ENCODE measurements around the gene MAPKAPK5. TPM values are rescaled to one million over a fixed set of nuclear protein-coding genes. Genes with fewer than 3 reads are reported as not detected.
"Not testable (repeated sequence)": the region's sequence is repeated elsewhere in the genome, so short reads cannot be mapped to it uniquely, and the experiment has no call there.

MAPKAPK5 gene
- total RNA-seq, 4 donors from 2014 or later = 31.3 to 45.5 (median 37.0) TPM

- DNase-seq; H3K9me3 ChIP-seq; H3K36me3 ChIP-seq; H3K4me1 ChIP-seq; H3K4me3 ChIP-seq; intact Hi-C loops (cut with DNase I); H3K27ac ChIP-seq: not testable (repeated sequence)
- 19 to 28% methylated on average over 4 of the region's 4 CpGs for WGBS, 2 donors
- TF ChIP-seq CTCF (IDR thresholded peaks at IDR 0.05) = peak in 2 of 6 experiments; percentile 29
- H3K27me3 ChIP-seq = peaks cover 0 to 26% (median 0%) of the 10 kb centered on the region in 4 donors
Observed at GRCh38 chr12:111824312-111824711, 17.7 kb upstream of the MAPKAPK5 start.

GRCh38 chr12:111825509-111825908 lies 16.5 kb upstream of the MAPKAPK5 start:
- Histone ChIP-seq H3K36me3 (no peaks in the 10 kb centered on the region), H3K27ac (no peak overlapping the region), H3K4me1 (no peaks in the 10 kb centered on the region), H3K4me3 (no peak overlapping the region), H3K27me3 (peaks cover 0 to 26% (median 0%) of the 10 kb centered on the region in 4 donors), H3K9me3 (no peaks in the 10 kb centered on the region)
- DNase-seq = no peak
- 63 to 66% methylated on average over 3 to 5 of the region's 5 CpGs for WGBS, 2 donors
- TF ChIP-seq CTCF (IDR thresholded peaks at IDR 0.05) = no peak
- TF ChIP-seq POLR2A (IDR thresholded peaks at IDR 0.05) = no peak
- intact Hi-C loops (cut with DNase I) = no loop called here

- DNase-seq = no peak
- intact Hi-C loops (cut with DNase I) = no loop called here
- Histone ChIP-seq H3K36me3 (no peaks in the 10 kb centered on the region), H3K9me3 (no peaks in the 10 kb centered on the region), H3K4me3 (no peak overlapping the region), H3K27ac (no peak overlapping the region), H3K4me1 (no peaks in the 10 kb centered on the region), H3K27me3 (peaks cover 0 to 26% (median 0%) of the 10 kb centered on the region in 4 donors)
- TF ChIP-seq POLR2A (IDR thresholded peaks at IDR 0.05) = no peak
- TF ChIP-seq CTCF (IDR thresholded peaks at IDR 0.05) = no peak
- 66 to 74% methylated on average over 3 of the region's 3 CpGs for WGBS, 2 donors
Observed at GRCh38 chr12:111826316-111826715, 15.7 kb upstream of the MAPKAPK5 start.

GRCh38 chr12:111826992-111827391 lies 15.0 kb upstream of the MAPKAPK5 start:
- Histone ChIP-seq H3K4me3 (no peak overlapping the region), H3K9me3 (no peaks in the 10 kb centered on the region), H3K4me1 (no peaks in the 10 kb centered on the region), H3K27ac (no peak overlapping the region), H3K36me3 (no peaks in the 10 kb centered on the region), H3K27me3 (peaks cover 0 to 26% (median 0%) of the 10 kb centered on the region in 4 donors)
- intact Hi-C loops (cut with DNase I) = no loop called here
- WGBS, 2 donors = 57 to 64% methylated on average over 2 of the region's 2 CpGs
- DNase-seq = no peak
- TF ChIP-seq CTCF (IDR thresholded peaks at IDR 0.05) = no peak

- no peak overlapping the region for H3K4me3 ChIP-seq
- H3K27ac ChIP-seq = no peak overlapping the region
- no peaks in the 10 kb centered on the region for H3K4me1 ChIP-seq
- no peaks in the 10 kb centered on the region for H3K36me3 ChIP-seq
- H3K9me3 ChIP-seq = no peaks in the 10 kb centered on the region
- intact Hi-C loops (cut with DNase I) = no loop called here
- DNase-seq = no peak
- no peak for TF ChIP-seq CTCF (IDR thresholded peaks at IDR 0.05)
- no peak for TF ChIP-seq POLR2A (IDR thresholded peaks at IDR 0.05)
- H3K27me3 ChIP-seq = peaks cover 0 to 25% (median 0%) of the 10 kb centered on the region in 4 donors
- WGBS, 2 donors = 65 to 73% methylated on average over 4 of the region's 4 CpGs
Observed at GRCh38 chr12:111827907-111828306, 14.1 kb upstream of the MAPKAPK5 start.

All from esophagus squamous epithelium (tissue), 5 donors.